K562 (cell line): ENCODE results near the gene CCDC60. TPM values are rescaled to one million over a fixed set of nuclear protein-coding genes. Genes with fewer than 3 reads are reported as not detected.

Source experiments
- CHD7 ChIP-seq: fragments of 200-600 bp; sonication (generic); IDR thresholded peaks from one replicate; pipeline ENCODE4 v1.6.1; 2012; ENCODE audit warnings: mild to moderate bottlenecking, low read depth, low read length, inconsistent platforms
- ESRRA ChIP-seq: fragments of 450-650 bp; IDR thresholded peaks from 2 replicates; pipeline ENCODE4 v1.6.1; 2014; ENCODE audit warnings: low read depth, mild to moderate bottlenecking, moderate library complexity, borderline replicate concordance
- HDAC1 ChIP-seq, 2 experiments: fragments of 450-650 bp; IDR thresholded peaks; 2 replicates each; pipeline ENCODE4 v1.6.1; 2016 to 2017; ENCODE audit warnings: inconsistent platforms in 1 of 2, mild to moderate bottlenecking in 1 of 2, moderate library complexity in 1 of 2
- HDGF ChIP-seq: fragments of 450-650 bp; IDR thresholded peaks from 2 replicates; pipeline ENCODE4 v1.6.1; 2016
- HSF4 ChIP-seq: fragments of 250-450 bp; sonication (Bioruptor Pico); IDR thresholded peaks from 2 replicates; pipeline ENCODE4 v2.1.2; 2022; ENCODE audit warnings: mild to moderate bottlenecking, moderate library complexity, borderline replicate concordance
- KAT8 ChIP-seq: fragments of 450-650 bp; IDR thresholded peaks from 2 replicates; pipeline ENCODE4 v1.6.1; 2016; ENCODE audit warnings: low read depth, mild to moderate bottlenecking
- MTA2 ChIP-seq: fragments of 450-650 bp; IDR thresholded peaks from 2 replicates; pipeline ENCODE4 v1.6.1; 2016; ENCODE audit warnings: low read depth
- NR3C1 ChIP-seq: sonication (generic); formaldehyde crosslinking; IDR thresholded peaks from 2 replicates; pipeline ENCODE4 v1.8.1; 2022; ENCODE audit warnings: missing genetic modification reagents
- RBM15 ChIP-seq: fragments of 200-400 bp; formaldehyde crosslinking; IDR thresholded peaks from 2 replicates; pipeline ENCODE4 v1.6.1; 2018; ENCODE audit warnings: mild to moderate bottlenecking, low read length, moderate library complexity; ENCODE audit not compliant: insufficient read depth
- SMARCB1 ChIP-seq: IDR thresholded peaks from 2 replicates; pipeline ENCODE4 v1.6.1; 2011; ENCODE audit warnings: improper control_type of control experiment, low read depth; ENCODE audit not compliant: insufficient read length
- TOE1 ChIP-seq, 2 experiments: fragments of 450-650 bp in 1 of 2; sonication (generic) in 1 of 2; formaldehyde crosslinking in 1 of 2; IDR thresholded peaks; 2 replicates each; pipeline versions ENCODE4 v1.7.1 to v1.8.0; 2016 to 2022; ENCODE audit warnings: borderline replicate concordance in 2 of 2, mild to moderate bottlenecking in 2 of 2, antibody characterized with exemption in 1 of 2, inconsistent platforms in 1 of 2, low read depth in 1 of 2, missing genetic modification reagents in 1 of 2, moderate library complexity in 1 of 2
- ZKSCAN1 ChIP-seq: fragments of 150-350 bp; IDR thresholded peaks from 2 replicates; pipeline ENCODE4 v1.6.1; 2016; ENCODE audit warnings: low read depth, low read length
- ZNF23 ChIP-seq: fragments of 250-450 bp; sonication (Bioruptor Pico); IDR thresholded peaks from 2 replicates; pipeline ENCODE4 v1.4.0; 2020; ENCODE audit warnings: mild to moderate bottlenecking
- ZNF316 ChIP-seq: fragments of 450-650 bp; IDR thresholded peaks from 2 replicates; pipeline ENCODE4 v1.6.1; 2016
- ZNF668 ChIP-seq: fragments of 250-450 bp; sonication (Bioruptor Pico); IDR thresholded peaks from 2 replicates; pipeline ENCODE4 v1.8.0; 2022; ENCODE audit warnings: mild to moderate bottlenecking, inconsistent platforms
- ZNF764 ChIP-seq: fragments of 250-450 bp; sonication (Bioruptor Pico); IDR thresholded peaks from 2 replicates; pipeline ENCODE4 v1.4.0; 2020; ENCODE audit warnings: low read depth, mild to moderate bottlenecking, moderate library complexity
- polyA plus RNA-seq, 8 experiments: library from polyadenylated mRNA; depleted of rRNA in 4 of 8; stranded (reverse) in 5 of 8; unstranded in 3 of 8; fragments of >200 nt; fragmentation: Nextera tagmentation in 2 of 8; fragmentation: Illumina TruSeq in 1 of 8; extraction: Ambion mirVana in 2 of 8; extraction: Trizol in 1 of 8; gene quantifications; 2 replicates each; pipeline versions ENCODE4 v1.2.1 to v1.2.3, GENCODE V29; 2011 to 2014; ENCODE audit warnings: inconsistent platforms in 1 of 8, missing spikeins in 1 of 8
- total RNA-seq, 7 experiments: library from RNA; depleted of rRNA in 6 of 7; stranded (reverse); fragments of >200 nt in 6 of 7; fragmentation: Illumina TruSeq in 2 of 7; extraction: Trizol in 2 of 7; gene quantifications; 2 replicates each; pipeline versions ENCODE4 v1.2.1 to v1.2.3, GENCODE V29; 2011 to 2021; ENCODE audit warnings: low replicate concordance in 1 of 7
- TF ChIP-seq, protein P1 (sequence below), 2 experiments: fragments of 250-450 bp in 1 of 2; fragments of 450-650 bp in 1 of 2; sonication (Bioruptor Pico) in 1 of 2; IDR thresholded peaks; 2 replicates each; pipeline versions ENCODE4 v1.6.1 to v1.8.0; 2016 to 2021; ENCODE audit warnings: mild to moderate bottlenecking in 2 of 2, moderate library complexity in 2 of 2, missing compliant biosample characterization in 1 of 2, missing genetic modification characterization in 1 of 2

The CCDC60 gene
- total and polyA plus RNA-seq, 9 of the 15 experiments (the other 6 are each of a cell fraction or from before 2014, with no cell fraction given), result not detected

DNA sequence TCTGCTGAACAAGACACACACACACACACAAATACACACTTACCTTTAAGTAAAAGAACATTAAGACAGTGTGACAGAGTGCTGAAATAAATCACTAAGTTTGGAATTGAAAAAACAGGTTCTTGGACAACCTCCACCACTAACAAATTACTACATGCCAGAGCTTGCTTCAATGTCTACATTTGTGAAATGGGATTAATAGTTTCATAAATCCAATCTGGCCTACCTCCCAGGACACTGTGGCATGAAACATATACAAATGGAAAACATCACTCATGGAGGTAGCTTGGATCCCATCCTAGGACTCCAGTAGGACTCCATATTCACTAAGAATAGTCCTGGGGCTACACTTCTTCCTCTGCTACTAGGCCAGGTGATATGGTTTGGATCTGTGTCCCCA lies 8.2 kb upstream of the CCDC60 start (continued):
- TF ChIP-seq CHD7 (no peak), HSF4 (no peak), ZKSCAN1 (no peak), RBM15 (no peak), ZNF668 (no peak), ZNF316 (no peak), HDGF (no peak), MTA2 (no peak), HDAC1 (IDR thresholded peaks at IDR 0.05) (no peak), SMARCB1 (no peak), NR3C1 (CRISPR knock-in tag) (no peak), ZNF764 (CRISPR knock-in tag) (no peak), TOE1 (IDR thresholded peaks at IDR 0.05; ENCODE audit: borderline replicate concordance) (no peak), TOE1 (CRISPR knock-in tag; IDR thresholded peaks at IDR 0.05; ENCODE audit: borderline replicate concordance, low read depth) (no peak), KAT8 (no peak), ZNF23 (no peak), ESRRA (no peak)
- TF ChIP-seq, protein P1, sequence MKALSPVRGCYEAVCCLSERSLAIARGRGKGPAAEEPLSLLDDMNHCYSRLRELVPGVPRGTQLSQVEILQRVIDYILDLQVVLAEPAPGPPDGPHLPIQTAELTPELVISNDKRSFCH (CRISPR knock-in tag; IDR thresholded peaks at IDR 0.05), result no peak
- TF ChIP-seq, protein P1 (tag; IDR thresholded peaks at IDR 0.05), result no peak
